ENCODE data around the gene ZHX3.

DNA sequence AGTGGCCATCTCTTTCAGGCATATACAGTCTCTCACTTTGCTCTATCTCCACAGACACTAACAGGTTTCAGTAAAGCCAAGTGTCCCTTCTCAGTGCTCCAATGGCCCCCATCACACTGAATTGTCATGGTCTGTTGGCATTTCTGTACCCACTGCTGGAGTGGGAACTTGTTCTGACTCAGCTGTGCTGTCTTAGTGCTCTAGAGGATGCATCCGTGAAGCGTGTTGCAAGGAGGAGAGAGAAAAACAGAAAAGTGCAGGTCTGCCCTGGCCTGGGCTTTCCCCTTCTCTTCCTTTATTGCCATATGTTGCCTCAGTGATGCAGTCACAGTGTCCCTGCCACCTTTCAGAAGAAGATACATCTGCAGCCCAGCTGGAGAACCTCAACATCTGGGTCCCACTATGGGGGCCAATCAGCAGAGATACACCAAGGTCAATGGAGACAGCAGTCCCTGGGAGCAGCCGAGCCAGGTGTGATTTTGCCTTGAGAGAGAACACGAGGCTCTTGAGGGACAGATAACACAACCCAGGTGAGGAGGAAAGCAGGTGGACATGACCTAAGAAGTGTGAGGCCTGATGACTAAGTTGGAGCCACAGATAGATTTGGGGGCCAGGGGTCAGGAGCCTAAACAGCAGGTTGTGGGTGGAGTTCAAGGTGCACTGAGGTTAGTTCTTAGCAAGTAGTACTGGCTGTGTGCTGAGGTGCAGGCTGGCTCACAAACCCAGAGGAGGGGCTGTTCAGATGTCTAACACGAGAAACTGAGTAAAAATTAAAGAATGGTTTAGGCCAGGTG is 185.7 kb downstream of the ZHX3 start:
- TF ChIP-seq, protein P1, sequence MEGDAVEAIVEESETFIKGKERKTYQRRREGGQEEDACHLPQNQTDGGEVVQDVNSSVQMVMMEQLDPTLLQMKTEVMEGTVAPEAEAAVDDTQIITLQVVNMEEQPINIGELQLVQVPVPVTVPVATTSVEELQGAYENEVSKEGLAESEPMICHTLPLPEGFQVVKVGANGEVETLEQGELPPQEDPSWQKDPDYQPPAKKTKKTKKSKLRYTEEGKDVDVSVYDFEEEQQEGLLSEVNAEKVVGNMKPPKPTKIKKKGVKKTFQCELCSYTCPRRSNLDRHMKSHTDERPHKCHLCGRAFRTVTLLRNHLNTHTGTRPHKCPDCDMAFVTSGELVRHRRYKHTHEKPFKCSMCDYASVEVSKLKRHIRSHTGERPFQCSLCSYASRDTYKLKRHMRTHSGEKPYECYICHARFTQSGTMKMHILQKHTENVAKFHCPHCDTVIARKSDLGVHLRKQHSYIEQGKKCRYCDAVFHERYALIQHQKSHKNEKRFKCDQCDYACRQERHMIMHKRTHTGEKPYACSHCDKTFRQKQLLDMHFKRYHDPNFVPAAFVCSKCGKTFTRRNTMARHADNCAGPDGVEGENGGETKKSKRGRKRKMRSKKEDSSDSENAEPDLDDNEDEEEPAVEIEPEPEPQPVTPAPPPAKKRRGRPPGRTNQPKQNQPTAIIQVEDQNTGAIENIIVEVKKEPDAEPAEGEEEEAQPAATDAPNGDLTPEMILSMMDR (IDR thresholded peaks at IDR 0.05) = no peak
- no peak for TF ChIP-seq ZFX (IDR thresholded peaks at IDR 0.05; ENCODE audit: borderline replicate concordance)

Measured in 22Rv1 (cell line).